ENCODE data around the gene CERS6.
"Not testable (repeated sequence)": the region's sequence is repeated elsewhere in the genome, so short reads cannot be mapped to it uniquely, and the experiment has no call there.

The CERS6 gene

DNA sequence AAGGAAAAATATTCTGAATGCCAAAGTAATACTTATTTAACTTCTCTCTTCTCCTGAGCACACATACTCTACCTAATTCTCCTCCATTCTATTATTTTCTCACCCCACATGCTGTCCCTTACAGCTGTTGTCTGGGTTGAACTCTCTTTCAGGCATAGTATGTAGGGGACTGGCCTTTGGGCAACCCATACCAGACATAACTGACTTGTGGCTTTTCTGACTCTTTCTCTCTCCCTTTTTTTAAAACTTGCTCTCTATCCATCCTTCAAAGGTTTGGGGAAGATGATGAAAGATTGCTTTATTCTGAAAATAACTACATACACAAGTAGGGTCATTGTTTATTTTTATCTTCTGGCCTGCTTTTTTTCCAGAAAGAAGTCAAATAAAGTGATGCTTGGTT is 276.4 kb downstream of the CERS6 start:
- DNase-seq (ENCODE audit: low read depth) = no peak

DNA sequence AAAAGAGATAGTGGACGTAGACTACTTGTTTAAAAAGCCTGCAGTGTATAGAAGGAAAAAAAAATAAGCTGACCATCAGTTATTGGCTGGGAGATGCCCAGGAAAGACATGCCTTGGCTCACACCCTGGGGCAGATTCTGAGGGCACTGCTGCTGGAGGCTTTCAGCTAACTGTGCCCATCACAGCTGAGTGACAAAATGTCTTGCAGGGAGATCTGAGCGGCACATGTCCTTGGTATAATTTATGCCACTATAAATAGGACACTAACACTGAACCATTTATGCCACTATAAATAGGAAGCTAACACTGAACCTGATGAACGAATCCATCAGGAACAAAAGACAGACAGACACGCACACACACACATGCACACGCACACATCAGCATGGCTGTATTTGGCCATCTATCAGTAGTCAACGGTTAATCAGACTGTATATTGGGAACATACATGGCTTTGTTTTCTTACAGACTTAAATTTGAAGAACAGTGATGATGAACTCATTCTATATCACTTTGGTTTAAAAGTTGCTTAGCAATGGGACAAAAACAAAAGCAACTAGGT is 278.2 kb downstream of the CERS6 start:
- DNase-seq (ENCODE audit: low read depth) = no peak

- no peak for DNase-seq (ENCODE audit: low read depth)
Observed at GRCh38 chr2:168736649-168737445, 280.8 kb downstream of the CERS6 start.

DNA sequence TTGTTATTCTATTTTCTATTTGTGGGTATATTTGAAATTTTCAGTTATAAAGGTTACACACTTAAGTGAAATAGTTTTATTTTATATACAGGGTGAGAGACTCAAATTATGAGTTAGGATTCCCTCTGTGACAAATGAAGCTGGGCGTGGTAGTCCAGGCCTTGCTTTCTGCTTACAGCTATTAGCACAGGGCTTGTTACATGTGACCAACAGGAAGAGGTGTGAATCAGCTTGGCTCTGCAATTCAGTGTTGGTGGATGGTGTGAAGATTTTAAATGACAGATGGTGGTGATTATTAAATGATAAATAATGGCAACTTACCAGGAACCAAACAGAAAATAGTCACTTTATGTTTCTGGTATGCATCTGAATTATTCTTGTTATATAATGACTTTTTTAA is 282.0 kb downstream of the CERS6 start:
- DNase-seq (ENCODE audit: low read depth) = no peak

GRCh38 chr2:168740360-168740759 is 284.3 kb downstream of the CERS6 start:
- no peak for DNase-seq (ENCODE audit: low read depth)

- no peak for DNase-seq (ENCODE audit: low read depth)
Observed at GRCh38 chr2:168740788-168741187, 284.7 kb downstream of the CERS6 start.

- no peak for DNase-seq (ENCODE audit: low read depth)
Observed at GRCh38 chr2:168742258-168742932, 286.3 kb downstream of the CERS6 start.

DNA sequence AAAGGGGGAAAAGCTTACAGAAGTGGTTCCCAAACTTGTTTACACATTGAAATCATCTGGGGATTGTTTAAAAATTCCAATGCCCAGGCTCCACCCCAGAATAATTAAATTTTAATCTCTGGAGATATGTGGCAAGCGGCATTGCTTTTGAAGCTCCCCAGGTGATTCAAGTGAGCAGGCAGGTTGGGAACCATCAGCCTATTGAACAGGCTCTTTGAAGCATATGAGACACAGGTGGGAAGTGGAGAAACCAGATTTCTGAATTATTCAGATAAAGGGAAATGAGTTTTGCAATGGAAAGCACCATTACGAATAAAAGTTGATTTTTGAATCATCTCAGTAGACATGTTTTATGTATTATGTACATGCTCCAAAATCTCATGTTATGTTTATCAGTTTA is 288.8 kb downstream of the CERS6 start:
- no peak for DNase-seq (ENCODE audit: low read depth)

GRCh38 chr2:168748461-168748860 is 292.4 kb downstream of the CERS6 start:
- no peak for DNase-seq (ENCODE audit: low read depth)

GRCh38 chr2:168749297-168749696 is 293.2 kb downstream of the CERS6 start:
- DNase-seq (ENCODE audit: low read depth) = no peak

GRCh38 chr2:168751104-168751740 is 295.1 kb downstream of the CERS6 start:
- DNase-seq (ENCODE audit: low read depth) = no peak

DNA sequence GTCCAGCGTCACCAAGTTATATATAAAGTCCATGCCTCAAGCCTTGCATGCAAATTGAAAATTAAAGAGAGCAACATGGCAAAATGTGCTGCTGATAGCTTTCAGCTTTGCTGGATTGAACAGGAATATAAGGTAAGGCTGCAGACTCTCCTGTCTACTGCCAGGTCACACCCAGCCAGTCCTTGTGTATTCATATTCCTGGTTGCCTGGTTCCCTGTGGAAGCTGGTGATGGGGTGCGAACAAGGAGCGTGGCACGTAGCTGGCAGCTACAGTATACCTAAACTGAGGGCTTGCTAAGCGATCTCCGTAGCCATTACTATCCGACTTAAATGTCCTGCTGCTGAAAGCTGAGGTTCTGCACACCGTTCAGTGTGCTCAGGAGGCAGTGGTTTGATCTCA is 296.3 kb downstream of the CERS6 start:
- no peak for DNase-seq (ENCODE audit: low read depth)

GRCh38 chr2:168753765-168754329 is 297.8 kb downstream of the CERS6 start:
- no peak for DNase-seq (ENCODE audit: low read depth)

- no peak for DNase-seq (ENCODE audit: low read depth)
Observed at GRCh38 chr2:168757223-168757622, 301.2 kb downstream of the CERS6 start.

- DNase-seq (ENCODE audit: low read depth) = no peak
Observed at GRCh38 chr2:168758970-168759820, 303.1 kb downstream of the CERS6 start.

- DNase-seq (ENCODE audit: low read depth) = no peak
Observed at GRCh38 chr2:168765401-168765800, 309.3 kb downstream of the CERS6 start.

GRCh38 chr2:168766600-168766999 is 310.5 kb downstream of the CERS6 start:
- DNase-seq (ENCODE audit: low read depth) = no peak

DNA sequence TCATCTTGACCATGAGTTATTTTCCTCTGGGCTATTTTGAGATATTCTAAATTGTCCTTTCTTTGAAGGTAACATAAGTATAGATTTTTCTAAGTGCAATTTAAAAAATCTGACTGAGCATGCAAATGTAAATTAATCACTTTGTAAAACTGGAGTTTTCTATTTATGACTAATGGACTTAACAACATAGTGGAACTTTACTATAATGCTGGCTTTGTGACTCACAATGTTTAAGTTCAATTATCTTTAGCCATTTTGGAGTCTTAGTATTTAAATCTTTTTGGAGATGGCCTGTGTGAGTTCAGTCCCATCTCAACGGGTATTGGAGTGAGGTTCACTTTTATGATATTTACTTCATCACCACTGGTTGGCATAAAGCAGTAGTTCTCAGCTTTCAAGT is 311.2 kb downstream of the CERS6 start:
- no peak for DNase-seq (ENCODE audit: low read depth)

- not testable (repeated sequence) for DNase-seq (ENCODE audit: low read depth)
Observed at GRCh38 chr2:168768357-168768756, 312.3 kb downstream of the CERS6 start.

DNA sequence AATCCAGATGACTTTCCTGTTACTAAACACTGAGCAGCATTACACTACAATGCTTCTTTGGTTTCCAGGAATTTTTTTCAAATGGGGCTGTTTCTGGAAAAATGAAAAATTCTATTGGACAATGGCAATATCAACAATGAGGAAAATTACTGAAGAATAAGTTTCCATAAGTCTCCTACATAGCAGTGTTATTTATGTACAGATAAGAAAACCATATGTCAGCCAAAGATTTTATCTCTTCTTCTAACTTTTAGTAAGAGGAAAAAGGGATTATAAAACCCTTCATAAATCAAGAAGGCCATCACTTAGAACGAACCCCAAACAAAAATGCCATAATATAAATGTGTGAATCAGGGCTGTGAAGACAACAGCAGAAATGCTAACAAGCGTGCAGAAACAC is 314.7 kb downstream of the CERS6 start:
- DNase-seq (ENCODE audit: low read depth) = no peak

GRCh38 chr2:168772704-168773103 is 316.6 kb downstream of the CERS6 start:
- no peak for DNase-seq (ENCODE audit: low read depth)

DNA sequence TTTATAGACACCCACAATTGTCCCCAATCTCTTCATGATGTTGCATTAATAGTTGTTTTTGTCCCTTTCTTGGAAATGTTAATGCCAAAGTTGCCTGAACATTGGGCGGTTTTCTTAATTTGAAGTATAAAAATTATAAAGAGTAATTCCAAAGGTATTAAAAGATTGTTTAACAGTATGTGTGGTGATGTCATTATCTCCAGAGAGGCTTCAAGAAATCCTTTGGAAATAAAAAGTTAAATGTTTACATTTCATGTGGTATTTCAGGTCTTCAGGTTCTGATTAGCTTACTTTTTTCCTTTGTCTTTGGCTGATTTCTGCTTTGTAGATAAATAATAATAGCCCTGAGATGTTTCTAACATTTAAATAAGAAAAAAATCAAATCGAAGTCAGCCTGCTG is 317.1 kb downstream of the CERS6 start:
- no peak for DNase-seq (ENCODE audit: low read depth)
